Uterus (tissue), 2 donors: Measurements from ENCODE around the gene BCL7C.

Experiments used
- CTCF ChIP-seq, 4 experiments: fragments of 200-600 bp in 2 of 4; fragments of 450-650 bp in 2 of 4; sonication (generic) in 2 of 4; IDR thresholded peaks; one replicate each; pipeline ENCODE4 v1.5.1; 2016 to 2019; ENCODE audit warnings: antibody characterized with exemption in 4 of 4, mild to moderate bottlenecking in 2 of 4, moderate library complexity in 1 of 4
- POLR2A ChIP-seq, 2 donors: fragments of 450-650 bp; IDR thresholded peaks; one replicate each; pipeline ENCODE4 v1.6.1; 2016; ENCODE audit warnings: antibody characterized with exemption in 2 of 2, mild to moderate bottlenecking in 1 of 2, moderate library complexity in 1 of 2

GRCh38 chr16:30926937-30927788 is 33.3 kb upstream of the BCL7C start:
- TF ChIP-seq CTCF (IDR thresholded peaks at IDR 0.05), result no peak
- TF ChIP-seq POLR2A (IDR thresholded peaks at IDR 0.05), result no peak
